Measurements from ENCODE around the gene FGD3. TPM values are rescaled to one million over a fixed set of nuclear protein-coding genes. Genes with fewer than 3 reads are reported as not detected.

FGD3 gene
- total RNA-seq, 1 donor from 2014 or later: 0.09 TPM

DNA sequence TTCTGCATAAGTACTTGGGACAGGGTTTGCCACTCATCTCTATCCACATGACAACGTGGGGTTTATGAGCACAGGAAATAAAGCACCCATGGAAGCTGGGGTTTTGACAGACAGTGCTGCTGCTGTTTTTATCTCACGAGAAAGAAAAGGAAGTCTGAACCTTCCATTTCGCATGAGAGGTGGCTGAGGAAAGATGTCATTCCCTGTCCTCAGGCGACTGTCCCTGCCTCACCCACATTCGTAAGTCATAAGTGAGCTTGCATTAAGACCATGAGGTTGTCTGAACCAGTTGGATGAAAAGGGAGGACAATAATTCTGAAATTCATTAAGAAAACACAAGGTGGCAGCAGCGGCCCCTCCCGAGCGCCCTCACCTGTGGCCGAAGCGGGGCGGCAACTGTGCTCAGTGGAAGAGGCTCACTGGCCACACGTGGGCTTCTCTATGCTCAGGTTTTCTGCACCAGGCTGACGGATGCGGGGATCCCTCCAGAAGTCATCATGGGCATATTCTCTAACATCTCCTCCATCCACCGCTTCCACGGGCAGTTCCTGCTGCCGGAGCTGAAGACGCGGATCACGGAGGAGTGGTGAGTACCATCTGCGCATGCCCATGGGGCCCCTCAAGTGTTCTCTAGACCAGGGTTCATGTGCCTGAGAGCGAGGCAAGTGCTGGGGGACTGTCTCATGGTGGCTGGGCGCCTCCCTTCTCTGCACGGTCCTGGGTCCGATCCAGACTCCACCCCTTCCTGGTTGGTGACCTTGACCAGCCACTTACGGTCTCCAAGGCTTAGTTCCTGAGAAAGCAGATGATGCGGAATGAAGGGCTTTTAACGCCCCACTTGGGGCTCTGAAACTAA, 56.5 kb downstream of the FGD3 start:
- TF ChIP-seq, protein P1, sequence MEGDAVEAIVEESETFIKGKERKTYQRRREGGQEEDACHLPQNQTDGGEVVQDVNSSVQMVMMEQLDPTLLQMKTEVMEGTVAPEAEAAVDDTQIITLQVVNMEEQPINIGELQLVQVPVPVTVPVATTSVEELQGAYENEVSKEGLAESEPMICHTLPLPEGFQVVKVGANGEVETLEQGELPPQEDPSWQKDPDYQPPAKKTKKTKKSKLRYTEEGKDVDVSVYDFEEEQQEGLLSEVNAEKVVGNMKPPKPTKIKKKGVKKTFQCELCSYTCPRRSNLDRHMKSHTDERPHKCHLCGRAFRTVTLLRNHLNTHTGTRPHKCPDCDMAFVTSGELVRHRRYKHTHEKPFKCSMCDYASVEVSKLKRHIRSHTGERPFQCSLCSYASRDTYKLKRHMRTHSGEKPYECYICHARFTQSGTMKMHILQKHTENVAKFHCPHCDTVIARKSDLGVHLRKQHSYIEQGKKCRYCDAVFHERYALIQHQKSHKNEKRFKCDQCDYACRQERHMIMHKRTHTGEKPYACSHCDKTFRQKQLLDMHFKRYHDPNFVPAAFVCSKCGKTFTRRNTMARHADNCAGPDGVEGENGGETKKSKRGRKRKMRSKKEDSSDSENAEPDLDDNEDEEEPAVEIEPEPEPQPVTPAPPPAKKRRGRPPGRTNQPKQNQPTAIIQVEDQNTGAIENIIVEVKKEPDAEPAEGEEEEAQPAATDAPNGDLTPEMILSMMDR (IDR thresholded peaks at IDR 0.05; ENCODE audit: insufficient read depth, low read depth, low read length): peak; percentile 53
- TF ChIP-seq EZH2 (IDR thresholded peaks at IDR 0.05; ENCODE audit: insufficient read depth, low read length): no peak
- Histone ChIP-seq H3K4me3 (ENCODE audit: insufficient read depth, low read depth, low read length) (no peak overlapping the region), H3K4me2 (ENCODE audit: low read length) (no peak overlapping the region), H3K27ac (ENCODE audit: low read depth, low read length) (no peak overlapping the region), H3K36me3 (ENCODE audit: insufficient read depth, low read length) (no peaks in the 10 kb centered on the region), H3K9me3 (ENCODE audit: insufficient read depth, low read depth, low read length) (no peaks in the 10 kb centered on the region), H3K27me3 (ENCODE audit: insufficient read depth, low read length) (no peaks in the 10 kb centered on the region), H4K20me1 (ENCODE audit: insufficient read depth, low read length) (no peaks in the 10 kb centered on the region), H3K4me1 (ENCODE audit: insufficient read depth, low read length) (no peaks in the 10 kb centered on the region), H3K79me2 (ENCODE audit: insufficient read depth, low read length) (no peaks in the 10 kb centered on the region), H3K9ac (ENCODE audit: low read length) (no peak overlapping the region), H2AFZ (ENCODE audit: low read depth, low read length) (no peak overlapping the region)
- FAIRE-seq (no peak), DNase-seq (ENCODE audit: low read depth) (no peak)
- Mint-ChIP-seq H3K27me3 (ENCODE audit: low read depth, unreplicated experiment) (peaks cover 12% of the 10 kb centered on the region), H3K27ac (ENCODE audit: unreplicated experiment) (no peak overlapping the region), H3K4me3 (ENCODE audit: unreplicated experiment) (no peak overlapping the region), H3K4me1 (ENCODE audit: low read depth, unreplicated experiment) (peaks cover 3% of the 10 kb centered on the region), H3K9me3 (ENCODE audit: unreplicated experiment) (peaks cover 2% of the 10 kb centered on the region), H3K36me3 (ENCODE audit: low read depth, unreplicated experiment) (no peaks in the 10 kb centered on the region)

DNA sequence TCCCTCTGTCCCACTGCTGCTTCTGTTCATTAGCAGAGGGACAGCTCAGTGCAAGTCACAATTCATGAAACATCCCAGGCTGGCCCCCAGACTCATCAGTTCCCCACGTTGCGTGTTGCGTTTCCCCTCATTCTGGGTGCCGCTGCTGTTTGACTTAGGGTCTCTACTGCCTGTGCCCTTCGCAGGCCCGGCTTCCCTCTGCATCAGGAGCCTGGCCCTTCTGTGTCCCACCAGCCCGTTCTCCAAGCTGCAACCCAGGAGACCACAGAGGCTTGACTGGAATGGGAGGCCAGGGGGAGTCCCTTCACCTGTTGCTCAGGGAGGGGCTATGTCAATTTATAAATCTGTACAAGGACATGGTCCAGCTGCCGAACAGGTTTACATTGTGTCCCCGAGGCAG, 57.2 kb downstream of the FGD3 start:
- H3K27me3 ChIP-seq (ENCODE audit: insufficient read depth, low read length): no peaks in the 10 kb centered on the region
- Mint-ChIP-seq H3K36me3 (ENCODE audit: low read depth, unreplicated experiment) (no peaks in the 10 kb centered on the region), H3K4me3 (ENCODE audit: unreplicated experiment) (no peak overlapping the region), H3K27me3 (ENCODE audit: low read depth, unreplicated experiment) (peaks cover 17% of the 10 kb centered on the region), H3K4me1 (ENCODE audit: low read depth, unreplicated experiment) (peaks cover 3% of the 10 kb centered on the region), H3K27ac (ENCODE audit: unreplicated experiment) (no peak overlapping the region), H3K9me3 (ENCODE audit: unreplicated experiment) (no peaks in the 10 kb centered on the region)
- H3K9ac ChIP-seq (ENCODE audit: low read length): no peak overlapping the region
- FAIRE-seq (no peak), DNase-seq (ENCODE audit: low read depth) (no peak)
- H2AFZ ChIP-seq (ENCODE audit: low read depth, low read length): no peak overlapping the region
- H3K4me2 ChIP-seq (ENCODE audit: low read length): no peak overlapping the region
- H3K27ac ChIP-seq (ENCODE audit: low read depth, low read length): no peak overlapping the region
- H4K20me1 ChIP-seq (ENCODE audit: insufficient read depth, low read length): no peaks in the 10 kb centered on the region
- TF ChIP-seq EZH2 (IDR thresholded peaks at IDR 0.05; ENCODE audit: insufficient read depth, low read length): no peak
- TF ChIP-seq, protein P1 (IDR thresholded peaks at IDR 0.05; ENCODE audit: insufficient read depth, low read depth, low read length): no peak
- H3K79me2 ChIP-seq (ENCODE audit: insufficient read depth, low read length): no peaks in the 10 kb centered on the region
- H3K36me3 ChIP-seq (ENCODE audit: insufficient read depth, low read length): no peaks in the 10 kb centered on the region
- no peak overlapping the region for H3K4me3 ChIP-seq (ENCODE audit: insufficient read depth, low read depth, low read length)
- no peaks in the 10 kb centered on the region for H3K9me3 ChIP-seq (ENCODE audit: insufficient read depth, low read depth, low read length)
- H3K4me1 ChIP-seq (ENCODE audit: insufficient read depth, low read length): no peaks in the 10 kb centered on the region

DNA sequence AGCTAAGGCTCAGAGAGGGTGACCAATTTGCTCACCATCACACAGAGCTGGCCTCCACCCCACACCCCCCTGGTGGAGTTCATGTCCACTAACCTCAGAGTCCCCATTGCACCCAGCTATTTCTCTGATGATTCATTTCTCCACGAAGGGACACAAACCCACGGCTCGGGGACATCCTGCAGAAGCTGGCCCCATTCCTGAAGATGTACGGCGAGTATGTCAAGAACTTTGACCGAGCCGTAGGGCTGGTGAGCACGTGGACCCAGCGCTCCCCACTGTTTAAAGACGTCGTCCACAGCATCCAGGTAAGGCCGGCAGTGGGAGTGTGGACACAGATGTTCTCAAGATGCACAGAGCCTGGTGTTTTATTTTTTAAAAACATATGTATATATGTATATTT, 58.6 kb downstream of the FGD3 start:
- no peaks in the 10 kb centered on the region for H3K36me3 ChIP-seq (ENCODE audit: insufficient read depth, low read length)
- no peak overlapping the region for H3K4me3 Mint-ChIP-seq (ENCODE audit: unreplicated experiment)
- H3K4me1 ChIP-seq (ENCODE audit: insufficient read depth, low read length): no peaks in the 10 kb centered on the region
- no peak overlapping the region for H3K4me3 ChIP-seq (ENCODE audit: insufficient read depth, low read depth, low read length)
- H3K9ac ChIP-seq (ENCODE audit: low read length): no peak overlapping the region
- FAIRE-seq (no peak), DNase-seq (ENCODE audit: low read depth) (no peak)
- no peaks in the 10 kb centered on the region for H3K27me3 ChIP-seq (ENCODE audit: insufficient read depth, low read length)
- H3K4me2 ChIP-seq (ENCODE audit: low read length): no peak overlapping the region
- no peak overlapping the region for H2AFZ ChIP-seq (ENCODE audit: low read depth, low read length)
- peaks cover 22% of the 10 kb centered on the region for H3K27me3 Mint-ChIP-seq (ENCODE audit: low read depth, unreplicated experiment)
- TF ChIP-seq, protein P1 (IDR thresholded peaks at IDR 0.05; ENCODE audit: insufficient read depth, low read depth, low read length): no peak
- TF ChIP-seq EZH2 (IDR thresholded peaks at IDR 0.05; ENCODE audit: insufficient read depth, low read length): no peak
- H3K9me3 ChIP-seq (ENCODE audit: insufficient read depth, low read depth, low read length): no peaks in the 10 kb centered on the region
- no peaks in the 10 kb centered on the region for H3K79me2 ChIP-seq (ENCODE audit: insufficient read depth, low read length)
- H3K27ac ChIP-seq (ENCODE audit: low read depth, low read length): no peak overlapping the region
- no peaks in the 10 kb centered on the region for H4K20me1 ChIP-seq (ENCODE audit: insufficient read depth, low read length)
- H3K27ac Mint-ChIP-seq (ENCODE audit: unreplicated experiment): no peak overlapping the region
- H3K36me3 Mint-ChIP-seq (ENCODE audit: low read depth, unreplicated experiment): no peaks in the 10 kb centered on the region
- H3K9me3 Mint-ChIP-seq (ENCODE audit: unreplicated experiment): no peaks in the 10 kb centered on the region
- peaks cover 3% of the 10 kb centered on the region for H3K4me1 Mint-ChIP-seq (ENCODE audit: low read depth, unreplicated experiment)

All from astrocyte (in vitro differentiated cells and primary cell).